HUDEP-2 (cell line): ENCODE data around the gene LMX1B.

Experiments used
- DNase-seq, 76 experiments: peaks; one replicate each; lab custom pipeline; 2025; ENCODE audit not compliant: unreplicated experiment in 76 of 76; lab: John Stamatoyannopoulos, UW

The LMX1B gene

GRCh38 chr9:126692759-126693427, 79.2 kb downstream of the LMX1B start:
- DNase-seq: no peak

GRCh38 chr9:126693428-126693944, 79.8 kb downstream of the LMX1B start:
- no peak for DNase-seq

GRCh38 chr9:126694206-126695081, 80.7 kb downstream of the LMX1B start:
- no peak for DNase-seq

GRCh38 chr9:126695186-126695585, 81.5 kb downstream of the LMX1B start:
- DNase-seq: no peak

- DNase-seq: no peak
Observed at GRCh38 chr9:126695701-126696400, 82.1 kb downstream of the LMX1B start.

GRCh38 chr9:126696401-126697145, 82.8 kb downstream of the LMX1B start:
- DNase-seq: no peak

- DNase-seq: no peak
Observed at GRCh38 chr9:126697330-126697729, 83.6 kb downstream of the LMX1B start.

GRCh38 chr9:126698251-126698650, 84.5 kb downstream of the LMX1B start:
- DNase-seq: no peak

- DNase-seq: no peak
Observed at GRCh38 chr9:126698756-126699155, 85.0 kb downstream of the LMX1B start.

- DNase-seq: no peak
Observed at GRCh38 chr9:126699401-126699881, 85.7 kb downstream of the LMX1B start.

- no peak for DNase-seq
Observed at GRCh38 chr9:126700296-126700695, 86.6 kb downstream of the LMX1B start.

GRCh38 chr9:126700903-126701812, 87.4 kb downstream of the LMX1B start:
- no peak for DNase-seq

GRCh38 chr9:126701813-126702140, 88.0 kb downstream of the LMX1B start:
- no peak for DNase-seq

GRCh38 chr9:126702151-126703001, 88.6 kb downstream of the LMX1B start:
- peak in 19 of 76 experiments; percentile 3 to 51 (median 17) for DNase-seq

- DNase-seq: no peak
Observed at GRCh38 chr9:126703002-126703865, 89.5 kb downstream of the LMX1B start.

GRCh38 chr9:126703866-126704156, 90.1 kb downstream of the LMX1B start:
- no peak for DNase-seq

- DNase-seq: peak in 53 of 76 experiments; percentile 9 to 72 (median 39)
Observed at GRCh38 chr9:126704157-126704891, 90.6 kb downstream of the LMX1B start.
